OCI-LY3 (cell line): ENCODE data around the gene SLC44A3.

Experiments
- H2AFZ ChIP-seq: fragments of 200-600, 300-600 bp; shearing (Covaris generic); 2 replicates; pipeline ENCODE4 v1.6.0; 2014; ENCODE audit warnings: antibody characterized with exemption, low read depth, low read length
- H3K27ac ChIP-seq: fragments of 200-600, 300-600 bp; sonication (generic); 2 replicates; pipeline ENCODE4 v1.5.1; 2014; ENCODE audit warnings: mild to moderate bottlenecking, low read length, moderate library complexity, mixed read lengths
- H3K27me3 ChIP-seq: fragments of 200-600, 300-600 bp; sonication (generic); 2 replicates; pipeline ENCODE4 v1.6.1; 2014; ENCODE audit warnings: low read depth, low read length, mixed read lengths
- H3K36me3 ChIP-seq: fragments of 200-600, 300-600 bp; sonication (generic); replicated peaks from 2 replicates; pipeline ENCODE3; 2014; ENCODE audit warnings: low read depth, low read length, mixed read lengths
- H3K4me1 ChIP-seq: fragments of 300-600, 200-600 bp; sonication (generic); 2 replicates; pipeline ENCODE4 v1.6.1; 2014; ENCODE audit warnings: low read length, mixed read lengths
- H3K4me2 ChIP-seq: fragments of 200-600, 300-600 bp; sonication (generic); 2 replicates; pipeline ENCODE4 v1.6.1; 2014; ENCODE audit warnings: low read length, mixed read lengths
- H3K4me3 ChIP-seq: fragments of 300-600, 200-600 bp; sonication (generic); 2 replicates; pipeline ENCODE4 v1.5.1; 2014; ENCODE audit warnings: antibody characterized with exemption, mild to moderate bottlenecking, low read length, moderate library complexity
- H3K79me2 ChIP-seq: fragments of 300-600, 200-600 bp; shearing (Covaris generic); 2 replicates; pipeline ENCODE4 v1.6.1; 2014; ENCODE audit warnings: mild to moderate bottlenecking, low read length, mixed read lengths
- H3K9ac ChIP-seq: fragments of 300-600, 200-600 bp; shearing (Covaris generic); 2 replicates; pipeline ENCODE4 v1.6.0; 2014; ENCODE audit warnings: mild to moderate bottlenecking, low read length, moderate library complexity
- H3K9me3 ChIP-seq: fragments of 200-600, 300-600 bp; shearing (Covaris generic); 2 replicates; pipeline ENCODE4 v1.6.1; 2014; ENCODE audit warnings: low read length, mixed read lengths; ENCODE audit not compliant: insufficient read depth
- H4K20me1 ChIP-seq: fragments of 200-600, 300-600 bp; sonication (generic); 2 replicates; pipeline ENCODE4 v1.6.1; 2016; ENCODE audit warnings: low read length, mixed read lengths; ENCODE audit not compliant: insufficient read depth
- EZH2phosphoT487 ChIP-seq: fragments of 200-600 bp; shearing (Covaris generic); IDR thresholded peaks from 2 replicates; pipeline ENCODE4 v1.6.1; 2018; ENCODE audit warnings: antibody characterized with exemption, mixed run types, low read depth
- TF ChIP-seq, protein P1 (sequence below): fragments of 200-600, 300-600 bp; sonication (generic); IDR thresholded peaks from 2 replicates; pipeline ENCODE4 v1.5.1; 2014; ENCODE audit warnings: antibody characterized with exemption, low read length, low read depth

Gene SLC44A3

DNA sequence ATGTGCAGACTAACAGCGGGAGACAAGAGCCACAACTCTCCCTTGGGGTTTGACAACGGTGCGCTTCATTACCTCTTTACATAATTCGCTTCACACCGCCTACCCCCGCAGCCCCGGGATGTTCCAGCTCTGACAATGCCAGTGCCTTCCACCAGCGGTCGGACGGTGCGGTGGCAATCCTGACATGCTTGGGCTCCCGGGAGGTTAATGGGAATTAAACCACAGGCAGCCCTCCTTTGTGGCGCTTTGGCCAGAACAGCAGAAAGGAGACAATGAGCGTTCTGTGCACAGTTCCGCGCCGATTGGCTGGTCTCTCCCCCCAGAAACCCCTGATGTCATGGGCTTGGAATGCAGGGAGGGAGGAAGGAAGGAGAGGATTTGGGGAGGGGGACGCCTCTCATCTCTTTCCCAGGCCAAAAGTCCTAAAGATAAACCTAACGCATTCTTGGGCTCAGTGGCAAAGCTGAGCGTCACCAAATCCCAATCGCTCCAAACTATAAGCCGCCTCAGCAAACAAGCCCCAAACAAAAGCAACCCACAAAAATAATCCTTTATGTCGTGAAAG is 105.5 kb downstream of the SLC44A3 start:
- Histone ChIP-seq H4K20me1 (no peaks in the 10 kb centered on the region), H3K27me3 (no peaks in the 10 kb centered on the region), H3K4me3 (no peak overlapping the region), H3K4me1 (no peaks in the 10 kb centered on the region), H3K4me2 (no peak overlapping the region), H3K9me3 (no peaks in the 10 kb centered on the region), H3K79me2 (no peaks in the 10 kb centered on the region), H3K9ac (no peak overlapping the region), H3K36me3 (no peaks in the 10 kb centered on the region), H2AFZ (no peak overlapping the region), H3K27ac (no peak overlapping the region)
- TF ChIP-seq, protein P1, sequence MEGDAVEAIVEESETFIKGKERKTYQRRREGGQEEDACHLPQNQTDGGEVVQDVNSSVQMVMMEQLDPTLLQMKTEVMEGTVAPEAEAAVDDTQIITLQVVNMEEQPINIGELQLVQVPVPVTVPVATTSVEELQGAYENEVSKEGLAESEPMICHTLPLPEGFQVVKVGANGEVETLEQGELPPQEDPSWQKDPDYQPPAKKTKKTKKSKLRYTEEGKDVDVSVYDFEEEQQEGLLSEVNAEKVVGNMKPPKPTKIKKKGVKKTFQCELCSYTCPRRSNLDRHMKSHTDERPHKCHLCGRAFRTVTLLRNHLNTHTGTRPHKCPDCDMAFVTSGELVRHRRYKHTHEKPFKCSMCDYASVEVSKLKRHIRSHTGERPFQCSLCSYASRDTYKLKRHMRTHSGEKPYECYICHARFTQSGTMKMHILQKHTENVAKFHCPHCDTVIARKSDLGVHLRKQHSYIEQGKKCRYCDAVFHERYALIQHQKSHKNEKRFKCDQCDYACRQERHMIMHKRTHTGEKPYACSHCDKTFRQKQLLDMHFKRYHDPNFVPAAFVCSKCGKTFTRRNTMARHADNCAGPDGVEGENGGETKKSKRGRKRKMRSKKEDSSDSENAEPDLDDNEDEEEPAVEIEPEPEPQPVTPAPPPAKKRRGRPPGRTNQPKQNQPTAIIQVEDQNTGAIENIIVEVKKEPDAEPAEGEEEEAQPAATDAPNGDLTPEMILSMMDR, result no peak
- TF ChIP-seq EZH2phosphoT487, result no peak

DNA sequence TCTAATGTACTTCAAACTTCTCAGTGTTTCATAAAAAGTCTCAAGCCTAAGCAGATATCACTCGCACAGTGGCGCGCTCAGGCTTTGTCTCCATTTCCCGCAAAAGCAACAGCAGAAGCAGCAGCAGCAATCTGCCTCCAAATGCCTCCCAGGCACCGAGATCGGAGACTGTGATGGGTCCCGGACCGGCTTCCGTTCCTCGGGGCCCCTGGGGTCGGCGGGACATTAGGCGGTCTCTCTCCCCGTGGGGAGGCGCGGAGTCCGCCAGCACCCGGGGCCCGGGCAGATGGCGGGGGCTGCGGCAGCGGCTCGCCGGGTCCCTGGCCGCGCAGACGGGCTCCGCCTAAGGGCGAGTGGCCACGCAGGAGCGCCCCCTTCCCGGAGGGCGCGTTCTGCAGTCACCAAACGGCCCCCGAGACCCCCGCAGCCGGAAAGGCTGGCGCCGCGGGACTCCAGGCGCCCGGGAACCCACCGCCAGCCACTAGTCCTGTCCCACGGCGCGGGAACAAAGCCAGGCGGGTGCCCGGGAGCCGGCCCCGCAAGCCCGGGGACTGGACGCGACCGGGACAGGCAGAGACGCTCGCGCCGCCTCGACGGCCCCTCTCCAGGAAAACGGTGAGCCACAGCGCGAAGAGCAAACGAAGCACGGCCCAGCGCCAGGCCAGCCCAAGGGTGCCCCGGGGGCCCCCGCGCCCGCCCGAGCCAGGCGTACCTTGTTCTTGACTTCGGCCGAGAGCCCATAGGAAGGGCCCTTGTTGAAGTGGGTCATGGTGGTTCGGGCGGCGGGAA is 106.2 kb downstream of the SLC44A3 start:
- no peaks in the 10 kb centered on the region for H4K20me1 ChIP-seq
- no peaks in the 10 kb centered on the region for H3K27me3 ChIP-seq
- no peaks in the 10 kb centered on the region for H3K9me3 ChIP-seq
- no peak overlapping the region for H3K9ac ChIP-seq
- no peak for TF ChIP-seq EZH2phosphoT487
- TF ChIP-seq, protein P1, result no peak
- no peaks in the 10 kb centered on the region for H3K36me3 ChIP-seq
- no peaks in the 10 kb centered on the region for H3K79me2 ChIP-seq
- no peak overlapping the region for H3K27ac ChIP-seq
- H3K4me1 ChIP-seq, result no peaks in the 10 kb centered on the region
- H3K4me3 ChIP-seq, result no peak overlapping the region
- H3K4me2 ChIP-seq, result no peak overlapping the region
- H2AFZ ChIP-seq, result no peak overlapping the region

DNA sequence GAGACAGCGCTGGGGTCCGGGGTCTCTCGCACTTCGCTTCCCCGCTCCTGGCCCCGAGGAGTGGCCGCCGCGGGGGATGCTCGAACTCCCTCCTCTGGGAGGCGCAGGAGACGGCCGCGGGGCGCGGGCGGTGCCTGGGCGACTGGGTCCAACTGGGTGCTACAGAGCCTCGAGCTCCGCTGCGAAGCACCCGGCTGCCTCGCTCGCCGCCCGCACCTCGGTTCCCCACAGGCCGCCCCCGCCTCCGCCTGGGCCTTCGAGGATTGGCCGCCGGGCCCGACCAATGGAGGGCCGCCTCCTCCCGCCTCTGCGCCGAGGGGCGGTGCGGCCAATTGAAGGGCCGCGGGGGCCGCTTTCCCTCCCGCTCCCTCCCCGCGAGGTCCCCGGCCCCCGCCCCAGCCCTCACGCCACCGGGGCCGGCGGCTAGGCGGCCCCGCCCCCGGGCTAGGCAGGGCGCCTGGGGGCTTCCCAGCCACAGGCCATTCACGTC is 106.8 kb downstream of the SLC44A3 start, which contains the start of gene CNN3:
CNN3 (minus strand) TSS at position 196 of the 490 bp plus-strand sequence. CDS start 216 bp downstream, outside the sequence.
- Histone ChIP-seq H3K9ac (no peak within 1 kb of the TSS), H3K4me3 (no peak within 1 kb of the TSS), H3K27ac (no peak within 1 kb of the TSS)

More for the DNA sequence above, 106.8 kb downstream of the SLC44A3 start, which contains the start of gene CNN3:
- Histone ChIP-seq H3K4me2 (no peak within 1 kb of the TSS), H4K20me1 (no peaks in the 10 kb centered on the region), H3K27me3 (no peaks in the 10 kb centered on the region), H2AFZ (no peak within 1 kb of the TSS), H3K79me2 (no peaks in the 10 kb centered on the region), H3K4me1 (no peaks in the 10 kb centered on the region), H3K36me3 (no peaks in the 10 kb centered on the region), H3K9me3 (no peaks in the 10 kb centered on the region)
- TF ChIP-seq, protein P1, result no peak
- no peak for TF ChIP-seq EZH2phosphoT487
